Psoas muscle (tissue), 8 donors: ENCODE data around the gene PPP6R2. TPM values are rescaled to one million over a fixed set of nuclear protein-coding genes. Genes with fewer than 3 reads are reported as not detected.

Experiments
- ATAC-seq, 4 donors: fragments of 200-7000 bp; cut with Tn5 transposase; one replicate each; pipeline ENCODE4 v1.9.1; 2020; ENCODE audit warnings: moderate library complexity in 3 of 4, mild to moderate bottlenecking in 2 of 4
- DNase-seq, 2 donors: peaks; one replicate each; pipeline ENCODE4 v3.0.0-alpha.2; 2020
- H3K27ac ChIP-seq: fragments of 200-600 bp; one replicate; pipeline ENCODE4 v1.8.0; 2022
- H3K27me3 ChIP-seq, 3 donors: fragments of 200-600 bp in 1 of 3; one replicate each; pipeline versions ENCODE4 v1.6.1 to v1.8.0; 2013 to 2022; ENCODE audit warnings: low read length in 2 of 3, mild to moderate bottlenecking in 2 of 3, moderate library complexity in 1 of 3; ENCODE audit not compliant: insufficient read depth in 3 of 3
- H3K36me3 ChIP-seq, 2 donors: fragments of 200-600 bp in 1 of 2; one replicate each; pipeline versions ENCODE4 v1.6.1 to v1.8.0; 2013 to 2022; ENCODE audit warnings: low read depth in 1 of 2, mild to moderate bottlenecking in 1 of 2, moderate library complexity in 1 of 2; ENCODE audit not compliant: insufficient read depth in 1 of 2
- H3K4me1 ChIP-seq: fragments of 200-600 bp; one replicate; pipeline ENCODE4 v1.8.0; 2022
- H3K4me3 ChIP-seq: fragments of 200-600 bp; one replicate; pipeline ENCODE4 v1.8.0; 2022; ENCODE audit warnings: mild to moderate bottlenecking
- H3K9me3 ChIP-seq: fragments of 200-600 bp; one replicate; pipeline ENCODE4 v1.8.0; 2022
- WGBS, 3 donors: extraction: QIAGEN DNeasy Blood & Tissue Kit; methylation state at CpG; one replicate each; pipeline versions ENCODE4 v1.1.6 to v1.1.7; 2013; 5-methylcytosine and 5-hydroxymethylcytosine counted together
- intact Hi-C, 2 donors: fragments of 100-400 bp; cut with DNase I; formaldehyde crosslinking; loops; one replicate each; pipeline versions ENCODE4 v1.11.0 to v1.14.2; 2022
- polyA plus RNA-seq, 3 donors: library from polyadenylated mRNA; stranded (reverse); fragments of 200-250 nt; gene quantifications; one replicate each; pipeline ENCODE4 v1.2.3, GENCODE V29; 2013
- total RNA-seq, 4 donors: library from RNA; stranded (reverse); fragmentation: NEBNext Ultra II Directional in 2 of 4; extraction: Animal tissue kit (Norgen Biotek cat#: 25700) in 2 of 4; gene quantifications; one replicate each; pipeline versions ENCODE4 v1.2.1 to v1.2.4, GENCODE V29; 2021 to 2023
- TF ChIP-seq, protein P1 (sequence below): fragments of 200-600 bp; IDR thresholded peaks from one replicate; pipeline ENCODE4 v1.8.0; 2022; ENCODE audit warnings: antibody characterized with exemption
- donor health status: healthy with polysubstance abuse.
- donor health status: DM: no; HTN: no; CAD: no; lungs with moderate emphysema.
- donor health status: Bipolar disorder and iron deficiency.
- donor health status: healthy.
- donor health status: DM: yes; HTN: yes; CAD: no.
- donor health status: DM: no; HTN: no; CAD: no.
- donor health status: DM: no; HTN: no; CAD: no.
- donor health status: DM: yes; HTN: yes; CAD: no.

The PPP6R2 gene
- total and polyA plus RNA-seq, 7 donors: 31.6 to 48.2 (median 41.6) TPM

- DNase-seq: no peak
- Histone ChIP-seq H3K27me3 (no peaks in the 10 kb centered on the region), H3K27ac (no peak overlapping the region), H3K9me3 (no peaks in the 10 kb centered on the region), H3K36me3 (peaks cover 3 to 99% of the 10 kb centered on the region in 2 donors), H3K4me1 (no peaks in the 10 kb centered on the region), H3K4me3 (no peak overlapping the region)
- TF ChIP-seq, protein P1, sequence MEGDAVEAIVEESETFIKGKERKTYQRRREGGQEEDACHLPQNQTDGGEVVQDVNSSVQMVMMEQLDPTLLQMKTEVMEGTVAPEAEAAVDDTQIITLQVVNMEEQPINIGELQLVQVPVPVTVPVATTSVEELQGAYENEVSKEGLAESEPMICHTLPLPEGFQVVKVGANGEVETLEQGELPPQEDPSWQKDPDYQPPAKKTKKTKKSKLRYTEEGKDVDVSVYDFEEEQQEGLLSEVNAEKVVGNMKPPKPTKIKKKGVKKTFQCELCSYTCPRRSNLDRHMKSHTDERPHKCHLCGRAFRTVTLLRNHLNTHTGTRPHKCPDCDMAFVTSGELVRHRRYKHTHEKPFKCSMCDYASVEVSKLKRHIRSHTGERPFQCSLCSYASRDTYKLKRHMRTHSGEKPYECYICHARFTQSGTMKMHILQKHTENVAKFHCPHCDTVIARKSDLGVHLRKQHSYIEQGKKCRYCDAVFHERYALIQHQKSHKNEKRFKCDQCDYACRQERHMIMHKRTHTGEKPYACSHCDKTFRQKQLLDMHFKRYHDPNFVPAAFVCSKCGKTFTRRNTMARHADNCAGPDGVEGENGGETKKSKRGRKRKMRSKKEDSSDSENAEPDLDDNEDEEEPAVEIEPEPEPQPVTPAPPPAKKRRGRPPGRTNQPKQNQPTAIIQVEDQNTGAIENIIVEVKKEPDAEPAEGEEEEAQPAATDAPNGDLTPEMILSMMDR: no peak
- intact Hi-C loops: no loop called here
- no peak for ATAC-seq
- WGBS, 3 donors: 94 to 98% (median 96%) methylated on average over 17 of the region's 17 CpGs
Measured at GRCh38 chr22:50460938-50461337, 117.8 kb downstream of the PPP6R2 start.

DNA sequence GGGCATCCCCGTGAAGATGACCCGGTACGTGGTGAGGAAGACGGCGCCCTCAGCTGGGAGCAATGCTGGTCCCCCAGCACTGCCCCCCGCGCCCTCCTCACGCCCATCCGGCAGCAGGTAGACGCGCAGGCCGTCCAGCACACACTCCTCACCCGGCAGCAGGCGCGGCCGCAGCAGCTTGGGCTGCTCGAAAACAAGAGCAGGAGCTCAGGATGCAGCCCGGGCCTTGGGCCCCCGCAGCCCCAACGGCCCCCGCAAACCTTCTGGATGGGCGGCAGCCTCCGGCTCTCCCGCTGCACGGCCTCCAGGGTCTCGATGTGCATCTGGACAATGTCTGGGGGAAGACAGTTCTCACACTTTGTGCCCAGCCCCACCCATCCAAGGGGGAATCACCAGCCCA is 118.4 kb downstream of the PPP6R2 start:
- WGBS, 3 donors: 93 to 94% (median 94%) methylated on average over 24 to 26 of the region's 26 CpGs
- intact Hi-C loops: no loop called here
- H3K27ac ChIP-seq: no peak overlapping the region
- no peak overlapping the region for H3K4me3 ChIP-seq
- no peaks in the 10 kb centered on the region for H3K27me3 ChIP-seq
- peaks cover 3 to 100% of the 10 kb centered on the region in 2 donors for H3K36me3 ChIP-seq
- H3K9me3 ChIP-seq: no peaks in the 10 kb centered on the region
- no peak for DNase-seq
- ATAC-seq: no peak
- no peaks in the 10 kb centered on the region for H3K4me1 ChIP-seq
- TF ChIP-seq, protein P1: no peak

DNA sequence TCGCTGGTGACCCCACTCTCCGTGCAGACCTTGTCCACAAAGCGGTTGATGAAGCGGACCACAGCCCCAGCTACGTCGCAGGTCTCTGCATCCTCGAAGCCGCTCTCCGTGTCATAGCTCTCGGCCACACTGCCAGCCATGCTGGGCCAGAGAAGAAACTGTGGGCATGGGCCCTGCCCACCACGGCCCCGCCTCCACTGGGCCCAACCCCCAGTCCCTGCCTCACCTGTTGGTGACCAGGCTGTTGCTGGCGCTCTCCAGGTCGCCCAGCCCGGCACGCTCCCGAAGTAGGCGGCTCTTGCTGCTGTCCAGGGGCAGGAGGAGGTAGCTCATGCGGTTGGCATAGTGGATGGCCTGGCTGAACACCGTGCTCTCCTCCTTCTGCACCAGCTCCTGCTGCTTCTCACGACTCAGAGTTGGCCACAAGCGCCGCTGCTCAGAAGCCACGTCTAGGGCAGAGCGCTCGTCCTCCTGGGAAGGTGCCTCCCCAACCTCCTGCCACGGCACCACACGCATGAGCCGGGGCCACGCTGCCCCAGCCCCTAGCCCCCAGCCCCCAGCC is 118.9 kb downstream of the PPP6R2 start:
- H3K27ac ChIP-seq: no peak overlapping the region
- no peaks in the 10 kb centered on the region for H3K9me3 ChIP-seq
- intact Hi-C loops: no loop called here
- no peak overlapping the region for H3K4me3 ChIP-seq
- ATAC-seq (no peak), DNase-seq (no peak)
- H3K27me3 ChIP-seq: no peaks in the 10 kb centered on the region
- H3K4me1 ChIP-seq: no peaks in the 10 kb centered on the region
- WGBS, 3 donors: 92 to 97% (median 94%) methylated on average over 30 of the region's 30 CpGs
- peaks cover 3 to 100% of the 10 kb centered on the region in 2 donors for H3K36me3 ChIP-seq
- TF ChIP-seq, protein P1: no peak

DNA sequence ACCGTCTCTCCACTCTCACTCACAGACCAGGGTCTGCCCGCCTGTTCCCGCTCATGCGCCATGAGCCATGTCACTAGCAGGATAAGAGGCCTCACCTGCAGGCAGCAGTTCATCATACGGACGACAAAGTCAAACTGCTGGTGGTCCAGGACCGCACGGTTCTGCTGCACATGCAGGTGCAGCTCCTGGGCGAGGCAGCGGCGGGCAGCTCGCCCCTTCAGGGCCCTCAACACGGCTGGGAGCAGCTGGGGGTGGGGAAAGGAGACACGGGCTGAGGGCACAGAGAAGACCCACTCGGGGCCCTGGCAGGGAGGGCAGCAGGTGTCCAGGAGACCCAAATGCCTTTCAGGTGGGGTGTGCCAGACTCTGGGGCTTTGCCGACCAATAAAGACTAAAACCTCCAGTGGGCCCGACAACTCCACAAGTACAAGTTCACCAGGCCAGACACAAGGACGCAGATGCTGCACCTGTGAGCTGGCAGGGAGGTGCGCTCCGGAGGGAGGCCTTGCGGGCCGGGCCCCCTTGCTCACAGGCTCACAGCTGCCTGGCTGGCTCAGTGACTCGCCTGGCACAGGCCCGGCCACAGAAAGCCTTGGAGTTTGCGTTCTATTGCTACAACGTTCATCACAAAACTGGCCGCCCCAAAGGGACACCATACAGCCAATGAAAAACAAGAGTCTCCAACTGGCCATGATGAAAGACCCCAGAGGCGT is 120.2 kb downstream of the PPP6R2 start:
- no peak for DNase-seq
- Histone ChIP-seq H3K36me3 (peaks cover 3 to 94% of the 10 kb centered on the region in 2 donors), H3K27me3 (no peaks in the 10 kb centered on the region), H3K9me3 (no peaks in the 10 kb centered on the region), H3K4me3 (no peak overlapping the region), H3K27ac (no peak overlapping the region), H3K4me1 (no peaks in the 10 kb centered on the region)
- intact Hi-C loops: no loop called here
- no peak for ATAC-seq
- TF ChIP-seq, protein P1: no peak
- WGBS, 3 donors: 87 to 93% (median 91%) methylated on average over 27 to 28 of the region's 28 CpGs
